ENCODE results near the gene MTERF4. TPM values are rescaled to one million over a fixed set of nuclear protein-coding genes. Genes with fewer than 3 reads are reported as not detected.

MTERF4 gene
- total and polyA plus RNA-seq, 2 of the 8 experiments (the other 6 are each of a cell fraction or from before 2014, with no cell fraction given): 25.9 to 28.5 TPM

DNA sequence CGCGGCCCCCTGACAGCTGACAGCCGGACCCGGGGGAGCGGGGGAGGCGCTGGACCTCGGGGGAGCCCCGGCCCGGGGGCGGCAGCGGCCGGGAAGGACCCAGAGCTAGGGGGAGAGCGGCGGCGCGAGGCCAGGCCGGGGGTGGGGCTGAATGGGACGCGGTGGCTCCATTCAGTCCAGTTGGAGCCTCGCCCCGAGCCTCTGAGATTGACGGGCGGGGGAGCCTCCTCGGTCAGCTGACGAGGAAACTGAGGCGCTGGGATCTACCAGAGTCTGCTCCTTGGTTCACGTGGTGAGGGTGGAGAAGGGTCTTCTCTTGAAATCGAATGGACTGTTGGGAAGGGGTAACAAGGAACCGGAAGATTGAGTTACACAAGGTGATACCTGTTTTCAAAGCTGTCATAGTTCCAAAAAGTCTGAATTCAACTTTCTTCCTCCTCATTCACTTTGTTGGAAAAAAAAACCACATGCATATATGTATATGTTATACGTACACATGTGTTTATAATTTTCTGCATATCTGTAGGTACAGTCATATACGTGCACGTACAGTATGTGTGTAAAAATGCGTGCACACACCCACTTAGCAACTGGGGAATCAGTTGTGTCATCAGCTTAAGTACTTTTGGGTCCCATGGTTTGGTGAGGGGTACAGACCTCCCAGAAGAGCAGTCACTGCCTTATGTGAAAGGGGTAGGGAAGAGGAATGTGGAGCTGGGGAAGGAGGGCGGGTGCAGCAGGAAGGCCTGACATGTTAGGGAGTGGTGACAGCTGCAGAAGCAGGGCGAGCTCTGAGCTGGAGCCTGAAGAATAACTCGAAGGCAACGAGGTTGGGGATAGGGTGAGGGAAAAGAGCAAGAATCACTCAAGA lies 48.8 kb upstream of the MTERF4 start:
- Histone ChIP-seq H4K5ac (ENCODE audit: insufficient read length, low read depth, low read length) (no peak overlapping the region), H3K4me1 (replicated peaks in 1 of 4; ENCODE audit: control insufficient read depth in 3 of 4, insufficient read depth in 4 of 4, low read length in 3 of 4) (peaks cover 0 to 11% (median 7%) of the 10 kb centered on the region in 4 experiments; a peak in 6 of 7 replicates), H3K4me3 (ENCODE audit: extremely low read depth in 1 of 4, insufficient read depth in 2 of 4, low read depth in 3 of 4, low read length in 4 of 4) (peak overlapping the region; percentile 71 to 83 (median 79)), H3K18ac (ENCODE audit: extremely low read depth, low read length) (no peak overlapping the region), H2AK5ac (ENCODE audit: low read depth, low read length) (no peak overlapping the region), H3K4me2 (ENCODE audit: insufficient read depth in 1 of 2, low read depth in 2 of 2, low read length in 2 of 2) (peak overlapping the region; percentile 71 to 78), H3K23ac (ENCODE audit: insufficient read length) (no peak overlapping the region), H3K9me3 (ENCODE audit: insufficient read depth in 2 of 2, low read depth in 1 of 2, low read length in 1 of 2) (no peaks in the 10 kb centered on the region), H3K4ac (replicated peaks; ENCODE audit: insufficient read length, low read depth, low read length) (no peak overlapping the region), H2AFZ (ENCODE audit: low read length) (no peak overlapping the region), H3K9ac (replicated peaks in 1 of 4; ENCODE audit: extremely low read depth in 1 of 4, low read depth in 3 of 4, low read length in 3 of 4) (peak overlapping the region in 3 of 4 experiments; percentile 41 to 76 (median 59); a peak in 4 of 7 replicates), H3K14ac (ENCODE audit: insufficient read length) (no peak overlapping the region), H3K27ac (ENCODE audit: low read depth, low read length) (no peak overlapping the region; the same call in 1 of the 2 replicates), H4K8ac (ENCODE audit: extremely low read depth, insufficient read depth, low read length) (peak overlapping the region; percentile 39; the same call in 1 of the 2 replicates), H2BK15ac (ENCODE audit: low read length) (no peak overlapping the region), H2BK120ac (replicated peaks; ENCODE audit: low read depth, low read length) (no peak overlapping the region), H2BK5ac (ENCODE audit: low read depth, low read length) (no peak overlapping the region), H2BK12ac (ENCODE audit: low read depth, low read length) (no peak overlapping the region), H3K36me3 (ENCODE audit: control insufficient read depth in 2 of 4, insufficient read depth in 4 of 4, low read length in 3 of 4) (peaks cover 0 to 3% (median 0%) of the 10 kb centered on the region in 4 experiments; a peak in 2 of 8 replicates), H3K79me1 (ENCODE audit: low read depth, low read length) (peaks cover 6% of the 10 kb centered on the region), H3K27me3 (replicated peaks in 1 of 4; ENCODE audit: control insufficient read depth in 3 of 4, extremely low read depth in 1 of 4, insufficient read depth in 3 of 4, low read length in 3 of 4) (0 out of 7 replicates have a peak, but pooled peaks cover 0 to 3% (median 2%) of the 10 kb centered on the region in 4 experiments), H4K91ac (replicated peaks; ENCODE audit: insufficient read length, low read length) (no peak overlapping the region), H3K79me2 (ENCODE audit: control insufficient read depth in 1 of 2, insufficient read depth in 2 of 2, low read length in 2 of 2) (peaks cover 0 to 30% of the 10 kb centered on the region in 2 experiments; a peak in 2 of 4 replicates), H4K20me1 (replicated peaks in 1 of 2; ENCODE audit: control insufficient read depth in 1 of 2, insufficient read depth in 2 of 2, low read length in 2 of 2) (peaks cover 1 to 11% of the 10 kb centered on the region in 2 experiments), H3K56ac (replicated peaks; ENCODE audit: insufficient read length, low read depth, low read length) (no peak overlapping the region), H3K23me2 (ENCODE audit: low read depth, low read length) (peaks cover 6% of the 10 kb centered on the region; the same call in 1 of the 2 replicates), H2BK20ac (ENCODE audit: low read length) (no peak overlapping the region)
- DNase-seq (ENCODE audit: low read depth in 1 of 2, low spot score in 2 of 2) (no peak), FAIRE-seq (no peak)
- no peak for TF ChIP-seq JUN (IDR thresholded peaks at IDR 0.05; ENCODE audit: low read depth, low read length)
- no peak for TF ChIP-seq PHF8 (conservative IDR thresholded peaks at IDR 0.05; ENCODE audit: low read depth, low read length)
- no peak for TF ChIP-seq MAFK (IDR thresholded peaks at IDR 0.05; ENCODE audit: low read depth, low read length)
- TF ChIP-seq SAP30 (IDR thresholded peaks at IDR 0.05; ENCODE audit: insufficient read depth, insufficient replicate concordance, low read length): peak; percentile 62
- TF ChIP-seq POLR2A (IDR thresholded peaks at IDR 0.05; ENCODE audit: control extremely low read depth in 1 of 2, low read depth in 2 of 2, low read length in 2 of 2): no peak
- no peak for TF ChIP-seq BACH1 (IDR thresholded peaks at IDR 0.05; ENCODE audit: low read length)
- TF ChIP-seq KDM5A (IDR thresholded peaks at IDR 0.05; ENCODE audit: low read length): 0 out of 2 replicates have a peak, but pooled peaks have one; percentile 62
- TF ChIP-seq, protein P1, sequence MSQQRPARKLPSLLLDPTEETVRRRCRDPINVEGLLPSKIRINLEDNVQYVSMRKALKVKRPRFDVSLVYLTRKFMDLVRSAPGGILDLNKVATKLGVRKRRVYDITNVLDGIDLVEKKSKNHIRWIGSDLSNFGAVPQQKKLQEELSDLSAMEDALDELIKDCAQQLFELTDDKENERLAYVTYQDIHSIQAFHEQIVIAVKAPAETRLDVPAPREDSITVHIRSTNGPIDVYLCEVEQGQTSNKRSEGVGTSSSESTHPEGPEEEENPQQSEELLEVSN (IDR thresholded peaks at IDR 0.05): no peak
- no peak for TF ChIP-seq SUZ12 (IDR thresholded peaks at IDR 0.05; ENCODE audit: low read length)
- CTCF ChIA-PET (ENCODE audit: partially characterized antibody): interaction anchor here (0.9 to 3.2 kb wide), 3 partner anchors 17 to 236 kb away, joined by 3 to 15 read pairs (median 6); no protein-coding TSS in a partner anchor
- POLR2A ChIA-PET (ENCODE audit: partially characterized antibody): interaction anchor here (0.8 to 2.2 kb wide), 6 partner anchors 45 to 486 kb away, joined by 3 to 10 read pairs (median 3); partner anchors contain the start of genes ATG4B, MTERF4 and THAP4
- 37% methylated on average over 16 of the region's 37 CpGs; no CpG with 5 or more reads in 1 of the 2 experiments for WGBS, 2 experiments (ENCODE audit: extremely low coverage in 1 of 2, insufficient coverage in 1 of 2, insufficient read length in 1 of 2, insufficient replicate concordance in 2 of 2, low coverage in 1 of 2, low lambda C conversion rate in 2 of 2, missing lambda C conversion rate in 1 of 2)

All from H1 (cell line).